K562 (cell line): ENCODE results near the gene PRIM1. TPM values are rescaled to one million over a fixed set of nuclear protein-coding genes. Genes with fewer than 3 reads are reported as not detected.

ENCODE experiments used
- CBX1 ChIP-seq: sonication (generic); IDR thresholded peaks from 2 replicates; pipeline ENCODE4 v1.6.1; 2016; ENCODE audit warnings: antibody characterized with exemption, low read depth, mild to moderate bottlenecking
- CHCHD3 ChIP-seq: fragments of 250-450 bp; sonication (Bioruptor Pico); IDR thresholded peaks from 2 replicates; pipeline ENCODE4 v2.1.2; 2022; ENCODE audit warnings: mild to moderate bottlenecking
- CXXC5 ChIP-seq: fragments of 250-450 bp; sonication (Bioruptor Pico); IDR thresholded peaks from 2 replicates; pipeline ENCODE4 v1.8.0; 2022; ENCODE audit warnings: inconsistent platforms, mild to moderate bottlenecking, moderate library complexity
- EP400 ChIP-seq: fragments of 450-650 bp; IDR thresholded peaks from 2 replicates; pipeline ENCODE4 v1.6.1; 2017; ENCODE audit warnings: antibody characterized with exemption, mild to moderate bottlenecking, moderate library complexity
- JUND ChIP-seq, 2 experiments: IDR thresholded peaks; 2 replicates in 1 of 2; 3 replicates in 1 of 2; pipeline ENCODE4 v1.6.1; 2011; ENCODE audit warnings: borderline replicate concordance in 2 of 2, low read depth in 2 of 2, low read length in 2 of 2, improper control_type of control experiment in 1 of 2, missing biosample characterization in 1 of 2, missing genetic modification characterization in 1 of 2, missing genetic modification reagents in 1 of 2
- MYBL2 ChIP-seq, 2 experiments: fragments of 450-650 bp in 1 of 2; sonication (generic) in 1 of 2; formaldehyde crosslinking in 1 of 2; IDR thresholded peaks; 2 replicates each; pipeline versions ENCODE4 v1.6.1 to v1.8.1; 2017 to 2022; ENCODE audit warnings: borderline replicate concordance in 1 of 2, inconsistent platforms in 1 of 2, low read depth in 1 of 2, mild to moderate bottlenecking in 1 of 2, missing genetic modification reagents in 1 of 2, moderate library complexity in 1 of 2
- MYNN ChIP-seq, 2 experiments: sonication (generic); formaldehyde crosslinking in 1 of 2; IDR thresholded peaks; 2 replicates each; pipeline versions ENCODE4 v1.5.0 to v1.6.1; 2016 to 2020; ENCODE audit warnings: antibody characterized with exemption in 1 of 2, missing genetic modification reagents in 1 of 2
- NCOR1 ChIP-seq: fragments of 450-650 bp; IDR thresholded peaks from 2 replicates; pipeline ENCODE4 v1.6.1; 2016; ENCODE audit warnings: mild to moderate bottlenecking, moderate library complexity
- PCBP1 ChIP-seq: fragments of 200-400 bp; formaldehyde crosslinking; IDR thresholded peaks from 2 replicates; pipeline ENCODE4 v1.6.1; 2018; ENCODE audit warnings: mild to moderate bottlenecking, low read depth, low read length; ENCODE audit not compliant: poor library complexity, severe bottlenecking
- POLR3G ChIP-seq: IDR thresholded peaks from 2 replicates; pipeline ENCODE4 v1.6.1; 2011; ENCODE audit not compliant: insufficient read length, insufficient replicate concordance; ENCODE audit errors: extremely low read depth
- RUNX1 ChIP-seq: sonication (generic); IDR thresholded peaks from 2 replicates; pipeline ENCODE4 v1.6.1; 2016; ENCODE audit warnings: antibody characterized with exemption, low read depth
- SRF ChIP-seq, 2 experiments: fragments of 250-450, 450-650 bp in 1 of 2; sonication (Bioruptor Pico) in 1 of 2; sonication (generic) in 1 of 2; formaldehyde crosslinking; IDR thresholded peaks; 2 replicates each; pipeline versions ENCODE4 v1.5.0 to v1.5.1; 2020 to 2022; ENCODE audit warnings: mild to moderate bottlenecking in 1 of 2, missing genetic modification reagents in 1 of 2
- ZFX ChIP-seq: sonication (generic); formaldehyde crosslinking; IDR thresholded peaks from 2 replicates; pipeline ENCODE4 v1.8.0; 2022; ENCODE audit warnings: mild to moderate bottlenecking, missing genetic modification reagents, moderate library complexity
- ZNF318 ChIP-seq, 2 experiments: fragments of 450-650 bp; IDR thresholded peaks; 2 replicates each; pipeline ENCODE4 v1.6.1; 2016; ENCODE audit warnings: mild to moderate bottlenecking in 2 of 2, borderline replicate concordance in 1 of 2, low read depth in 1 of 2, moderate library complexity in 1 of 2
- polyA plus RNA-seq, 8 experiments: library from polyadenylated mRNA; depleted of rRNA in 4 of 8; stranded (reverse) in 5 of 8; unstranded in 3 of 8; fragments of >200 nt; fragmentation: Nextera tagmentation in 2 of 8; fragmentation: Illumina TruSeq in 1 of 8; extraction: Ambion mirVana in 2 of 8; extraction: Trizol in 1 of 8; gene quantifications; 2 replicates each; pipeline versions ENCODE4 v1.2.1 to v1.2.3, GENCODE V29; 2011 to 2014; ENCODE audit warnings: inconsistent platforms in 1 of 8, missing spikeins in 1 of 8
- total RNA-seq, 7 experiments: library from RNA; depleted of rRNA in 6 of 7; stranded (reverse); fragments of >200 nt in 6 of 7; fragmentation: Illumina TruSeq in 2 of 7; extraction: Trizol in 2 of 7; gene quantifications; 2 replicates each; pipeline versions ENCODE4 v1.2.1 to v1.2.3, GENCODE V29; 2011 to 2021; ENCODE audit warnings: low replicate concordance in 1 of 7
- TF ChIP-seq, protein P1 (sequence below): fragments of 250-450 bp; sonication (Bioruptor Pico); IDR thresholded peaks from 2 replicates; pipeline ENCODE4 v1.8.0; 2021; ENCODE audit warnings: borderline replicate concordance, mild to moderate bottlenecking, moderate library complexity; ENCODE audit not compliant: poor library complexity, severe bottlenecking

Gene PRIM1
- total and polyA plus RNA-seq, 9 of the 15 experiments (the other 6 are each of a cell fraction or from before 2014, with no cell fraction given): 67.2 to 179 (median 140) TPM

GRCh38 chr12:56688129-56688845, 63.8 kb downstream of the PRIM1 start, which contains the start of gene PTGES3 (continued):
- TF ChIP-seq JUND (IDR thresholded peaks at IDR 0.05; ENCODE audit: borderline replicate concordance, low read depth, low read length) (peak; percentile 62), JUND (tag; IDR thresholded peaks at IDR 0.05; ENCODE audit: borderline replicate concordance, low read depth, low read length) (no peak), ZNF318 (IDR thresholded peaks at IDR 0.05; ENCODE audit: borderline replicate concordance in 1 of 2, low read depth in 1 of 2) (peak in 1 of 2 experiments; percentile 58; a peak in 1 of 4 replicates), NCOR1 (peak; percentile 41), POLR3G (no peak), MYBL2 (IDR thresholded peaks at IDR 0.05; ENCODE audit: low read depth) (peak; percentile 98), MYBL2 (CRISPR knock-in tag; IDR thresholded peaks at IDR 0.05; ENCODE audit: borderline replicate concordance) (no peak), CXXC5 (CRISPR knock-in tag) (peak; percentile 96), RUNX1 (no peak), SRF (CRISPR knock-in tag; IDR thresholded peaks at IDR 0.05) (peak in 1 of 2 experiments; percentile 62; a peak in 2 of 4 replicates), MYNN (IDR thresholded peaks at IDR 0.05) (peak; percentile 58; the same call in 1 of the 2 replicates), MYNN (CRISPR knock-in tag; IDR thresholded peaks at IDR 0.05) (no peak), PCBP1 (peak; percentile 70), CBX1 (0 out of 2 replicates have a peak, but pooled peaks have one; percentile 26), EP400 (peak; percentile 99), CHCHD3 (CRISPR knock-in tag) (peak; percentile 84), ZFX (peak; percentile 91)
- TF ChIP-seq, protein P1, sequence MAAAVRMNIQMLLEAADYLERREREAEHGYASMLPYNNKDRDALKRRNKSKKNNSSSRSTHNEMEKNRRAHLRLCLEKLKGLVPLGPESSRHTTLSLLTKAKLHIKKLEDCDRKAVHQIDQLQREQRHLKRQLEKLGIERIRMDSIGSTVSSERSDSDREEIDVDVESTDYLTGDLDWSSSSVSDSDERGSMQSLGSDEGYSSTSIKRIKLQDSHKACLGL (CRISPR knock-in tag): peak; percentile 67
